ACC112 (cell line): ENCODE results near the gene TAGLN3.

Source experiments
- H2AFZ ChIP-seq: fragments of 200-600 bp; sonication (generic); one replicate; pipeline ENCODE4 v1.6.0; 2017; ENCODE audit warnings: antibody characterized with exemption, low read length; ENCODE audit not compliant: unreplicated experiment
- H3K27ac ChIP-seq: fragments of 200-600 bp; sonication (generic); 2 replicates; pipeline ENCODE4 v1.5.1; 2014; ENCODE audit warnings: low read depth, mild to moderate bottlenecking, antibody characterized with exemption, low read length, moderate library complexity
- H3K27me3 ChIP-seq: fragments of 200-600 bp; sonication (generic); 2 replicates; pipeline ENCODE4 v1.6.1; 2014; ENCODE audit warnings: mild to moderate bottlenecking, antibody characterized with exemption, low read length, moderate library complexity, mixed read lengths; ENCODE audit not compliant: insufficient read depth
- H3K36me3 ChIP-seq: fragments of 200-600 bp; sonication (generic); 2 replicates; pipeline ENCODE4 v1.6.1; 2016; ENCODE audit warnings: mild to moderate bottlenecking, antibody characterized with exemption, low read length, moderate library complexity, mixed read lengths; ENCODE audit not compliant: insufficient read depth
- H3K4me1 ChIP-seq: fragments of 200-600 bp; sonication (generic); one replicate; pipeline ENCODE4 v1.6.1; 2016; ENCODE audit warnings: low read length, mixed read lengths; ENCODE audit not compliant: insufficient read depth, unreplicated experiment, control insufficient read depth
- H3K4me3 ChIP-seq: fragments of 200-600 bp; sonication (generic); 2 replicates; pipeline ENCODE4 v1.5.1; 2014; ENCODE audit warnings: mild to moderate bottlenecking, low read depth, low read length
- H3K79me2 ChIP-seq: fragments of 200-600 bp; sonication (generic); one replicate; pipeline ENCODE4 v1.6.0; 2016; ENCODE audit warnings: low read length; ENCODE audit not compliant: control insufficient read depth, unreplicated experiment, insufficient read depth

The TAGLN3 gene

GRCh38 chr3:111999484-112000324 is 982 bp downstream of the TAGLN3 start:
- H3K27ac ChIP-seq: no peak overlapping the region
- peak overlapping the region; percentile 71 for H3K4me3 ChIP-seq
- peak overlapping the region; percentile 96 for H2AFZ ChIP-seq

GRCh38 chr3:112000367-112000771 is 1.6 kb downstream of the TAGLN3 start:
- Histone ChIP-seq H3K27ac (no peak overlapping the region), H3K27me3 (no peaks in the 10 kb centered on the region), H3K36me3 (no peaks in the 10 kb centered on the region), H2AFZ (no peak overlapping the region), H3K4me3 (no peak overlapping the region), H3K79me2 (no peaks in the 10 kb centered on the region), H3K4me1 (peaks cover 24% of the 10 kb centered on the region)

More at GRCh38 chr3:111999484-112000324, 982 bp downstream of the TAGLN3 start:
- Histone ChIP-seq H3K4me1 (peaks cover 17% of the 10 kb centered on the region), H3K36me3 (no peaks in the 10 kb centered on the region), H3K79me2 (no peaks in the 10 kb centered on the region), H3K27me3 (no peaks in the 10 kb centered on the region)

- Histone ChIP-seq H3K36me3 (no peaks in the 10 kb centered on the region), H2AFZ (no peak overlapping the region), H3K4me3 (no peak overlapping the region), H3K27me3 (no peaks in the 10 kb centered on the region), H3K27ac (no peak overlapping the region), H3K79me2 (no peaks in the 10 kb centered on the region), H3K4me1 (peaks cover 25% of the 10 kb centered on the region)
These were observed 2.2 kb downstream of the TAGLN3 start for GRCh38 chr3:112000966-112001365.

GRCh38 chr3:112001526-112001925 is 2.8 kb downstream of the TAGLN3 start:
- Histone ChIP-seq H3K4me3 (no peak overlapping the region), H3K27ac (no peak overlapping the region), H3K36me3 (no peaks in the 10 kb centered on the region), H3K27me3 (no peaks in the 10 kb centered on the region), H3K79me2 (no peaks in the 10 kb centered on the region), H2AFZ (no peak overlapping the region), H3K4me1 (peaks cover 25% of the 10 kb centered on the region)

- Histone ChIP-seq H3K36me3 (no peaks in the 10 kb centered on the region), H2AFZ (no peak overlapping the region), H3K79me2 (no peaks in the 10 kb centered on the region), H3K4me1 (peaks cover 25% of the 10 kb centered on the region), H3K4me3 (no peak overlapping the region), H3K27ac (no peak overlapping the region), H3K27me3 (no peaks in the 10 kb centered on the region)
These were observed 3.6 kb downstream of the TAGLN3 start for GRCh38 chr3:112002096-112002971.

- H3K27ac ChIP-seq: no peak overlapping the region
These were observed 4.8 kb downstream of the TAGLN3 start for GRCh38 chr3:112003321-112004080.

GRCh38 chr3:112004187-112004586 is 5.5 kb downstream of the TAGLN3 start:
- Histone ChIP-seq H3K4me1 (peaks cover 31% of the 10 kb centered on the region), H3K4me3 (no peak overlapping the region), H2AFZ (no peak overlapping the region), H3K79me2 (no peaks in the 10 kb centered on the region), H3K27me3 (no peaks in the 10 kb centered on the region), H3K36me3 (no peaks in the 10 kb centered on the region), H3K27ac (no peak overlapping the region)

More at GRCh38 chr3:112003321-112004080, 4.8 kb downstream of the TAGLN3 start:
- Histone ChIP-seq H2AFZ (no peak overlapping the region), H3K79me2 (no peaks in the 10 kb centered on the region), H3K27me3 (no peaks in the 10 kb centered on the region), H3K4me1 (peaks cover 31% of the 10 kb centered on the region), H3K36me3 (no peaks in the 10 kb centered on the region), H3K4me3 (no peak overlapping the region)

GRCh38 chr3:112004669-112005068 is 5.9 kb downstream of the TAGLN3 start:
- Histone ChIP-seq H3K79me2 (no peaks in the 10 kb centered on the region), H3K27me3 (no peaks in the 10 kb centered on the region), H3K4me3 (no peak overlapping the region), H3K27ac (no peak overlapping the region), H3K4me1 (peaks cover 31% of the 10 kb centered on the region), H2AFZ (no peak overlapping the region), H3K36me3 (no peaks in the 10 kb centered on the region)

- no peak overlapping the region for H2AFZ ChIP-seq
- no peaks in the 10 kb centered on the region for H3K27me3 ChIP-seq
- peaks cover 31% of the 10 kb centered on the region for H3K4me1 ChIP-seq
- H3K36me3 ChIP-seq: no peaks in the 10 kb centered on the region
- no peaks in the 10 kb centered on the region for H3K79me2 ChIP-seq
- H3K4me3 ChIP-seq: no peak overlapping the region
- no peak overlapping the region for H3K27ac ChIP-seq
These were observed 6.5 kb downstream of the TAGLN3 start for GRCh38 chr3:112005091-112005672.

- Histone ChIP-seq H3K36me3 (no peaks in the 10 kb centered on the region), H3K27ac (no peak overlapping the region), H3K79me2 (no peaks in the 10 kb centered on the region), H3K4me1 (peaks cover 21% of the 10 kb centered on the region), H3K27me3 (no peaks in the 10 kb centered on the region), H3K4me3 (no peak overlapping the region), H2AFZ (no peak overlapping the region)
These were observed 8.9 kb downstream of the TAGLN3 start for GRCh38 chr3:112007633-112008032.
